ENCODE data around the gene OCA2.

DNA sequence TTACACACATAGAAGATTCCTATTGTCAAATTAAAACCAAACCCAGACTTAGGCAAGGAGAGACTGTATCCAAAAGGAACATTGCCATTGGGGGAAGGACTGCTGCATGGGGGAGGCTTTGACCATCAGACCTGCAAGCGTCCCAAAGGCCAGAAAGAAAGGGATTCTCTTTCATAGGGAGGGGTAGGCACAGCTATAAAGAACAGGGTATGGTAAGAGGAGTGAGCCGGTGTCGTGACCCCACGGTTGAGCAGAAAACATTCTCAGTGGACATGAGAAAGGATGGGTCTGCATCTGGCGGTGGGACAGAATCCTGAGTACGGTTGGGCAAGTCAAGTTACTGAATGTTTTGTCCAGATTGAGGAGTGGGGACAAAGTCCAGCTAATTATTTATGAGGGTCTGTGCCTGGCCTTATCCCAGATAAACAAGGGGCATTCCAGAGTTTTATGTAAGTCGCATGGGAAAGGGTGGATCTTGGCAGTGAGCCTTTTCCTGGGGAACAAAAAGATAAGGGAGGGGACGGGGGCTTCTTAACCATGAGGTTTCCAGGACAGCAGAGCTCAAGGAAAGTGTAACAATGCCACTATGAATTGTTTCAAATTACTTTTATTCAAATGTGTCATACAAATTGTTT lies 357.8 kb downstream of the OCA2 start:
- TF ChIP-seq, protein P1, sequence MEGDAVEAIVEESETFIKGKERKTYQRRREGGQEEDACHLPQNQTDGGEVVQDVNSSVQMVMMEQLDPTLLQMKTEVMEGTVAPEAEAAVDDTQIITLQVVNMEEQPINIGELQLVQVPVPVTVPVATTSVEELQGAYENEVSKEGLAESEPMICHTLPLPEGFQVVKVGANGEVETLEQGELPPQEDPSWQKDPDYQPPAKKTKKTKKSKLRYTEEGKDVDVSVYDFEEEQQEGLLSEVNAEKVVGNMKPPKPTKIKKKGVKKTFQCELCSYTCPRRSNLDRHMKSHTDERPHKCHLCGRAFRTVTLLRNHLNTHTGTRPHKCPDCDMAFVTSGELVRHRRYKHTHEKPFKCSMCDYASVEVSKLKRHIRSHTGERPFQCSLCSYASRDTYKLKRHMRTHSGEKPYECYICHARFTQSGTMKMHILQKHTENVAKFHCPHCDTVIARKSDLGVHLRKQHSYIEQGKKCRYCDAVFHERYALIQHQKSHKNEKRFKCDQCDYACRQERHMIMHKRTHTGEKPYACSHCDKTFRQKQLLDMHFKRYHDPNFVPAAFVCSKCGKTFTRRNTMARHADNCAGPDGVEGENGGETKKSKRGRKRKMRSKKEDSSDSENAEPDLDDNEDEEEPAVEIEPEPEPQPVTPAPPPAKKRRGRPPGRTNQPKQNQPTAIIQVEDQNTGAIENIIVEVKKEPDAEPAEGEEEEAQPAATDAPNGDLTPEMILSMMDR (IDR thresholded peaks at IDR 0.05 in 8 of 11, conservative IDR thresholded peaks at IDR 0.05 in 3 of 11): no peak
- no peak for TF ChIP-seq POLR2A (IDR thresholded peaks at IDR 0.05)
